Activated CD4-positive, alpha-beta T cell treated with anti-CD3 and anti-CD28 coated beads for 1 hour (primary cell): Measurements from ENCODE around the gene METTL16.
A peak's percentile ranks its signal among the peaks of the same experiment; 100 is the strongest.
"Not testable (repeated sequence)": the region's sequence is repeated elsewhere in the genome, so short reads cannot be mapped to it uniquely, and the experiment has no call there.

ENCODE experiments used
- DNase-seq: peaks from one replicate; pipeline ENCODE4 v3.0.0-alpha.2; 2020

The METTL16 gene, protein sequence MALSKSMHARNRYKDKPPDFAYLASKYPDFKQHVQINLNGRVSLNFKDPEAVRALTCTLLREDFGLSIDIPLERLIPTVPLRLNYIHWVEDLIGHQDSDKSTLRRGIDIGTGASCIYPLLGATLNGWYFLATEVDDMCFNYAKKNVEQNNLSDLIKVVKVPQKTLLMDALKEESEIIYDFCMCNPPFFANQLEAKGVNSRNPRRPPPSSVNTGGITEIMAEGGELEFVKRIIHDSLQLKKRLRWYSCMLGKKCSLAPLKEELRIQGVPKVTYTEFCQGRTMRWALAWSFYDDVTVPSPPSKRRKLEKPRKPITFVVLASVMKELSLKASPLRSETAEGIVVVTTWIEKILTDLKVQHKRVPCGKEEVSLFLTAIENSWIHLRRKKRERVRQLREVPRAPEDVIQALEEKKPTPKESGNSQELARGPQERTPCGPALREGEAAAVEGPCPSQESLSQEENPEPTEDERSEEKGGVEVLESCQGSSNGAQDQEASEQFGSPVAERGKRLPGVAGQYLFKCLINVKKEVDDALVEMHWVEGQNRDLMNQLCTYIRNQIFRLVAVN

DNA sequence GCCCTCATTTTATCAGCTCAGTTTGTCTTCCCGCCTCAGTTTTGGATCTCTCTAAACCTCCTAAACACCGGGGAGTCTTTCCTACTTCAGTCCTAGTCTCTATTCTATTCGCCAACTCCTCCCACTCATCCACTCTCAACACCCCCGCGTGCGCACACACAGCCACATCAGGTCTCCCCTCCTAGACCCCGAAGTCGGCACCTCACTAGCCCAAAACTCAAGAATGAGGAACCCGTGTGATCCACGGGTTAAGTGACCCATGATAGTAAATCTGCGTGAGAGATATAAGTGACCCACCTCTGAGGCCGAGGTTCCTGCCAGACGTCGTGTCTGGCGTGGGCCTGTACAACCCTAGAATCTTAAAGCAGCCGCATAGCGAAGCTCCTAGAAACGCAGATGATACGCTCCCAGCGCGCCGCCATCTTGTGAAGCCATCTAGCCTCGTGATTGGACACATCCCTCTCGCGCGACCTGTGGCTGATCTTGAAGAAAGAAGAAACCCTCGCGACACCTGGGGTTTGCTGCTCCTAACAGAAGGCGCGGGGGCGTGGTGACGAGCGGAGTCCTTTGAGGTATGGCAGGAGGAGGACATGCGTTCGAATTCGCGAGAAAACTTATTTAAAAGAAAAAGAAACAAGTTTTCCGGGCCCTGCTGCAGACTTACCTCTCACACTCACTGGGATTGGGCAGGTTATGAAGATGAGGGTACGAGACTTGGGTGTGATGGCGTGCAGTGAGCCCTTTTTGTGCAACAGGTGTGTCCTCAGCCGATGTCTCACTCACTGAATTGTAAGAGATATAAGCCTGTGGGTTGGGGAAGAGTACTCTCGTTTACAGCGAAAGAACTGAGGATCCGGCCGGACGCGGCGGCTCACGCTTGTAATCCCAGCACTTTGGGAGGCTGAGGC is at the start of gene METTL16:
TSS of gene METTL16 (minus strand) at position 427 of the 908 bp plus-strand sequence. CDS start 9,557 bp downstream, outside the sequence.
- peak; percentile 95 for DNase-seq

DNA sequence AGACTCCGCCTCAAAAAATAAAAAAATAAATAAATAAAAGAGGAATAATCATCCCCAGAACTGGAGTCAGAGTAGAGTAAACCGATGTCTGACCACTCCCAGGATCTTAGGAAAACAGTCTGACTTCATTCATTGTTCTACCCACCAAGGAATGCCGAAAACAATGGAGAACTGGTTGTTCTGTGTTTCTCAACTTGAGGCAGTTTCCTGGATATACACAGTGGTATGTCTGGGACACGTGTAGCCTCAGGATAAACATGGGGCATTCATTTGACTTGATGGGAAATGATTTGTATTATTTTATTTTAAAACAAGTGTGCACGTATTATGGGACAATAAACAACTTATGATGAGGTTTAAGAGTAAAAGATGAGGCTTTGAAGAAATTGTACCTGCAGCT is 49.0 kb upstream of the METTL16 start:
- DNase-seq: no peak

DNA sequence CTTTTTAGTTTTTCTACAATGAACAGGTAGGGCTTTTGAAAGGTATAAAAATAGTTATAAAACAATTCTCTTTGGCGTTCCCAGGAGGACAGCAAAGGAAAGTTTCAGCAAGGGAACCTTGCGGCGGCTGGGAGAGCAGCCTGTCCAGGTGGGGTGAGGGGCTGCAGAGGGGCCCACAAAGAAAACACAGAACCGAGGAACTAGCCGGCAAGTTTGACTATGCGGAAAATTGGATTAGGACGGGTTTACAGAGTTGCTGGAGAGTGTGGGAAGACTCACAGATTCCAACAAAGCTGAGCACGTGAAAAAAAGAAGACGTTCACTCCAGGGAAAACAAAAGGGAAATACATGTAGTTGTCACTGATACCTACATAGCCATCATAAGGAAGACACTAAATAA is 40.2 kb upstream of the METTL16 start:
- DNase-seq: no peak

DNA sequence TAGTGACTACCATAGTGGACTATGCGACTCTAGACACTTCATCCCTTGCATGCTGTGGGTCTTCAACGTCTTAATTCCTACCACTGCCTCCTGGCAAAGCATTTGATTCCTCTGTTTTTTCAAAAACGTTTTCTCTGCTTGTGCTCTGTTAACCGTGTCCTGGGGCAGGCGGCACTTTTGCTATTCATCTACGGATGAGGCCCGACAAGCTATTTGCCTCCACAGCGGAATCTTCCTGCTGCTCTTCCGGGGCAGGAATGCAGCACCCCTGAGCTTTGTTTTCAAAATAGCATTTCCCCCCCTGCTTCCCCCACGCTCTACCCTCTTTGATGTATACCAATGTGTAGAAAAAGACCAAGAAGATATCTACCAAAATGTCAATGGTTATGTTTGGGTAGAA is 39.8 kb upstream of the METTL16 start:
- DNase-seq: no peak

DNA sequence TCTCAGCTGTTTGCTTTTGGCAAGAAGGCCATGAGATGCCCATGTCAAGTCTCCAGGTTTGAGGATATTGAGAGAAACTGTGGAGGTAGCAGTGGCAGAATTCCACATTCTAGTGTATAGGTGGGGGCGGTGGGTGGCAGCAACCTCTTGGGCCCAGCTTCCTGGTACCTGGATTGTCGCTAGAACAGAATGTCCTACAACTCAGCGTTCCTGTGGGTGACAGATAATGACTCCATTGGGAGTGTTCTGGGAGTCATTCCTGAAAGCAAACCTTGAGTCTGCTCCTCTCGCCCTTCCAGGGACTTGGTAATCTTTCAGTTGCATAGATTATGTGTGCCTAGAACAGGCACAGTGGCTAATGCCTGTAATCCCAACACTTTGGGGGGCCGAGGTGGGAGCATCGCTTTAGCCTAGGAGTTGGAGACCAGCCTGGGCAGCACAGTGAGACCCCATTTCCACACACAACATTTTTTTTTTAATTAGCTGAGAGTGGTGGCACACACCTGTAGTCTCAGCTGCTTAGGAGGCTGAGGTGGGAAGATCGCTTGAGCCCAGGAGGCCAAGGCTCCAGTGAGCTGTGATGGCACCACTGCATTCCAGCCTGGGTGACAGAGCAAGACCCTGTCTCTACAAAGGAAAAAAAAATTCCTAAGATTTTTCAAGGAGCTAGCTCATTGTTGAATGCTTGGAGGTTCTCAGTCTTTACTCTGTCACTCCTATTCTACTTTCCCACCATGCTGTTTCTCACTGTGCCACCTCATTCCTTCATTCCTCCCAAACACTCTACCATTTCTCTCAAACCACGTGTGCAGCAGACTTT is 37.9 kb upstream of the METTL16 start:
- no peak for DNase-seq

DNA sequence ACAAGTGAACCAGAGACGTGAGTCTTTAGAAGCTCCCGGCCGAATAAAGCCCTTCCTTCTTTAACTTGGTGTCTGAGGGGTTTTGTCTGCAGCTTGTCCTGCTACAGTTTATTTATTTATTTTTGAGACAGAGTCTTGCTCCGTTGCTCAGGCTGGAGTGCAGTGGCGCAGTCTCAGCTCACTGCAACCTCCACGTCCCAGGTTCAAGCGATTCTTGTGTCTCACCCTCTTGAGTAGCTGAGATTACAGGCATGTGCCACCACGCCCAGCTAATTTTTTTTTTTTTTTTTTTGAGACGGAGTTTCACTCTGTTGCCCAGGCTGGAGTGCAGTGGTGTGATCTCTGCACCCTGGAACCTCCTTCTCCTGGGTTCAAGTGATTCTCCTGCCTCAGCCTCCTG is 36.3 kb upstream of the METTL16 start:
- not testable (repeated sequence) for DNase-seq

DNA sequence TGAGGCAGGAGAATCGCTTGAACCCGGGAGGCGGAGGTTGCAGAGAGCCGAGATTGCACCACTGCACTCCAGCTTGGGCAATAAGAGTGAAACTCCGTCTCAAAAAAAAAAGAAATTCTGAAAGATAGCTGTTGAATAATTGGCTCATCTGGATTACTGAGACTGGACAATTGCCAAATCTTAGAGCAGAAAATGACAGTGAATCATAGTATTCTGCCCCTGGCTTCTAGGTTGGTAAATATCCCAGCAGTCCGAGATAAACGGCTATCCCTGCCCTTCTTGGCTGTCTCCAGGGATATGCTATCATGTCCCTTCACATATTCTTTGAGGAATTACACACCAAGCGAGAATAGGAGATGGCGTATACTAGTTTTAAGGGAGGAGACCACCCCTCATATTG is 35.5 kb upstream of the METTL16 start:
- DNase-seq: no peak

DNA sequence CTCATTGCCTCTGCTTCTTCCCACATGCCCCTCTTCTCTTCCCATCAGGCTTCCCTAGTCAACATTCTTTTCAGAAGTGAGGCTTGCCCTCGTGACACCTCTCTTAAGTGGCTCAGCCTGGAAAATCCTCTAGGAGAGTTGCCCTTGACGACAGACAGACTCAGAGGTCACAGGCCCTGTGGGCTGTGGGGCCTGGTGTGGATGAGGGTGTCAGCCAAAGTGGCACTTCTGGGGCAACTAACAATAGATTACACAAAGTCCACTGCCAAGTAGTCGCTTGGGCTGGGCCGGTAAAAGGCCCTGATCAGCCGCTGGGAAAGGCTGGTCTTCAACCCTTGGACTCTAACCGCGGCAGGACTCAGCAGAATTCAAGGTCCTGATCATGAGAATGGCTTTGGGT is 33.7 kb upstream of the METTL16 start:
- DNase-seq: no peak

DNA sequence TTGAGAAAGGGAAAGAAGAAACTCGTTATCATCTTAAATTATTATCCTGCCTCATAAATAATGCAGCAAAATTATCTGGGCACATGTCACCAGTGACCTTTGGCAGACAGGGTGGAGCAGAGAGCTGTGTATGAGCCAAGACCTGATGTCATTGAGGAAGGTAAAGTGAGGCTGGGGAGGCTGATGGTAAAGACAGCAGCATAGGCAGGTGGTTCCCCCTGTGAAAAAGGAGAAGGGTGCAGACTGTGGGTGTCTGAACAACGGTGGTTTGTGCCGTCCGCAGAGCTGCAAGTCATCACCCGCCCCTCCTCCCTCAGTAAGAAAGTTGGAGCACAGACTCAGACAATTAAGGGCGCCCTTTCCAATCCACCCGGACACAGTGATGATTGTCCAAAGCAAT is 30.8 kb upstream of the METTL16 start:
- DNase-seq: no peak

DNA sequence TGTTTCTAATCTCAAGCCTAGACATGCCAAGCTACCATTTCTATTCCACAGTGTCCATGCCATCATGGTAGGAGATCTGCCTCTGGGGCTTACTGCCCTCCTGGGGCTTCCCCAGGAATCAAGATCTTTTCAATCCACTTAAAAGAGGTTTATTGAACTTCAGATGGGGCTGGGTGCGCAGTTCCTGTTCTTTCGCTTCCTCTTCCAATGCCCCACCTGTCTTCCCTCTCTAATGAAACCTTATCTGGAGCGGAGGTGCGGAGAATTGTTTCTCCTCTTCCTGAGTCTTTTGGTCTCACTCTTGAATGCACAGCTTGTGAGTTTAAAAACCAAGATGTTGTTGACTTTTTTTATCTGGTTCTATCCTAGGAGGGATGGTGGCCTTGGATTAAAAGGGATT is 30.4 kb upstream of the METTL16 start:
- DNase-seq: no peak

DNA sequence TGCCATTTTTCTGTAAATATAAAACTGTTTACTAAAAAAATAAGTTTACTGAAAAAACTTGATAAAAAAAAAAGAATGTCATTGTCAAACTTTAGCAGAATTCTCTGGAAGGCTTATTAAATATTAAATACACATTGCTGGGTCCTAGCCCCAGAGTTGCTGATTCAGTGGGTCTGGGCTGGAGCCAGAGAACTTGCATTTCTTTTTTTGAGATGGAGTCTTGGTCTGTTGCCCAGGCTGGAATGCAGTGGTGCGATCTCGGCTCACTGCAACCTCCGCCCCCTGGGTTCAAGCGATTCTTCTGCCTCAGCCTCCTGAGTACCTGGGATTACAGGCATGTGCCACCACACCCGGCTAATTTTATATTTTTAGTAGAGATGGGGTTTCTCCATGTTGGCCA is 25.9 kb upstream of the METTL16 start:
- not testable (repeated sequence) for DNase-seq

DNA sequence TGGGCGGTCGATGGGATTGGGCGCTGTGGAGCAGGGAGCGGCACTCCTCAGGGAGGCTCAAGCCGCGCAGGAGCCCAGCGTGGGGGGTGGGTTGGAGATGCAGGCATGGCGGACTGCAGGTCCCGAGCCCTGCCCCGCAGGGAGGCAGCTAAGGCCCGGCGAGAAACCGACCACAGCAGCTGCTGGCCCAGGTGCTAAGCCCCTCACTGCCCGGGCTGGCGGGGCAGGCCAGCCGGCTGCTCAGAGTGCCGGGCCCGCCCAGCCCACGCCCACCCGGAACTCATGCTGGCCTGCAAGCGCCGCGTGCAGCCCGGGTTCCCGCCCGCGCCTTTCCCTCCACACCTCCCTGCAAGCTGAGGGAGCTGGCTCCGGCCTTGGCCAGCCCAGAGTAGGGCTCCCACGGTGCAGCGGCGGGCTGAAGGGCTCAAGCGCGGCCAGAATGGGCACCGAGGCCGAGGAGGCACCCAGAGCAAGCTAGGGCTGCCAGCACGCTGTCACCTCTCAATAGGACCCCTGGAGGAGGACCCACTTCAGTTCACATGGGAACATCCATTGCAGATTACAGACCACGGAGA is 20.5 kb upstream of the METTL16 start:
- DNase-seq: no peak

DNA sequence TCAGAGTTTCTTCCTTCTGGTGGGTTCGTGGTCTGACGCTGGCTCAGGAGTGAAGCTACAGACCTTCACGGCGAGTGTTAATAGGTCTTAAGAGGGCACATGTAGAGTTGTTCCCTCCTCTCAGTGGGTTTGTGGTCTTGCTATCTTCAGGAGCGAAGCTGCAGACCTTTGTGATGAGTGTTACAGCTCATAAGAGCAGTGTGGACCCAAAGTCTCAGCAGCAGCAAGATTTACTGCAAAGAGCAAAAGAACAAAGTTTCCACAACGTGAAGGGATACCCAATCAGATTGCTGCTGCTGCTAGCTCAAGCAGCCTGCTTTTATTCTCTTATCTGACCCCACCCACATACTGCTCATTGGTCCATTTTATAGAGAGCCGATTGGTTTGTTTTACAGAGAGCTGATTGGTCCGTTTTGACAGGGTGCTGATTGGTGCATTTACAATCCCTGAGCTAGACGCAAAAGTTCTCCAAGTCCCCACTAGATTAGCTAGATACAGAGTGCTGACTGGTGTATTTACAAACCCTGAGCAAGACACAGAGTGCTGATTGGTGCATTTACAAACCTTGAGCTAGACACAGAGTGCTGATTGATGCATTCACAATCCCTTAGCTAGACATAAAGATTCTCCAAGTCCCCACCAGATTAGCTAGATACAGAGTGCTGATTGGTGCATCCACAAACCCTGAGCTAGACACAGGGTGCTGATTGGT is 19.7 kb upstream of the METTL16 start:
- DNase-seq: not testable (repeated sequence)

DNA sequence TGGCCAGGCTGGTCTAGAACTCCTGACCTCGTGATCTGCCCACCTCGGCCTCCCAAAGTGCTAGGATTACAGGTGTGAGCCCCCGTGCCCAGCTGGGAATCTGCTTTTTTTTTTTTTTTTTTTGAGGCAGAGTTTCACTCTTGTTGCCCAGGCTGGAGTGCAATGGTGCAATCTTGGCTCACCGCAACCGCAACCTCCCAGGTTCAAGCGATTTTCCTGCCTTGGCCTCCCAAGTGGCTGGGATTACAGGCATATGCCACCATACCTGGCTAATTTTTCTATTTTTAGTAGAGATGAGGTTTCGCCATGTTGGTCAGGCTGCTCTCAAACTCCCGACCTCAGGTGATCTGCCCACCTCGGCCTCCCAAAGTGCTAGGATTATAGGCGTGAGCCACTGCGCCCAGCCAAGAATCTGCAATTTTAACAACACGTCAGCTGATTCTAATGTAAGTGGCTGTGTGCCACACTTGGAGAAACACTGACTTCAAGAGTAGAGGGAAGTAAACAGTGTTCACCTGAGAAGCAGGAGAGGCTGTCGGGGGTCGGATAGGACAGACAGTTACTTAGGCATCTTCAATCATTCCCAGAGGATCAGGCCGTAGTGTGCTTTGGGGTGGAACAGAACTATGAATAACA is 10.2 kb upstream of the METTL16 start:
- not testable (repeated sequence) for DNase-seq

DNA sequence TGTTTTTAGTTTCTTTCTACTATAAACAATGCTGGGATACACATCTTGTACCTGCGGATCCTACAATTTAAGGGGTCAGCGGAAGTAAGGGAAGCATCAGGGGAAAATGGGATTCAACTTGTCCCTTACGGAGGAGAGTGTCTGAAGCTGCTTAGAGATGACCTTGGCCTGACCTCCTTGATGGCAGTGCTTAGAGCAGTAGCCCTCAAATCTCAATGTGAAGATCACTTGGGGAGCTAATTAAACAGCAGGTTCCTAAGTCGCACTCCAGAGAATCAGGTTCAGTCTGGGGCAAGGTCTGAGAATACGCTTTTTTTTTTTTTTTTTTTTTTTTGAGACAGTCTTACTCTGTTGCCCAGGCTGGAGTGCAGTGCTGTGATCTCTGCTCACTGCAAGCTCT is 9.6 kb upstream of the METTL16 start:
- no peak for DNase-seq

DNA sequence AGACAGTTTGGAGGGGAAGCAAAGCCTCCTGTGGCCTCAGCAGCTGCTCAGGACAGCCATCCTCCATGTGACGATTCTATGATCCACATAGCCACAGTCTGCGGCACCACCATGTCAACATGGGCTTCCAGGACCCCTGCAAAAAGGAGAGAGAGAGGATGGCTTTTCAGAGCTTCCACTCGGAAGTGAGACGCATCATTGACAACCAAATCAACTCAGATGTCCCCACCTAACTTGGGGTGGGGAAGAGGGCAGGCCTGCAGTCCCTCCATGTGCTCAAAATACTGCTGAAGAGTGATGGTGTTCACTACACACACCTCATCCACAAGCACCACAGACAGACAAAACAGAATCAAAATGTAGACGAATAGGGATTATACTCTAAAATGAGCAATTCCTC is 5.9 kb upstream of the METTL16 start:
- DNase-seq: no peak

DNA sequence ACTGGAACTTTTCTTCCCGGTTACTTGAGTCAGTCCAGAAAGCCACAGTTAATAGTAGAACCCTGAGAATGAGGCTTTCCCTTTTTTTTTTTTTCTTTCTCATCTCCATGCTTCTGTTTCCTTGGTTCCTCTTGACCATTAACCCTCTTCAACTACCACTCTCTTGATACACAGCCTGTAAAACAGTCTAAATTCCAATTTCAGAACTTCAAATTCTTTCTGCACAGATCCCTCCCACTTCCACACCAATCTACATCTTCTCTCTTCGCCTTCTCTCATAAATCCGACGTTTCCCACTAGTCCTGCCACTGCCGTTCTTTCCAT is 588 bp downstream of the METTL16 start:
- no peak for DNase-seq

DNA sequence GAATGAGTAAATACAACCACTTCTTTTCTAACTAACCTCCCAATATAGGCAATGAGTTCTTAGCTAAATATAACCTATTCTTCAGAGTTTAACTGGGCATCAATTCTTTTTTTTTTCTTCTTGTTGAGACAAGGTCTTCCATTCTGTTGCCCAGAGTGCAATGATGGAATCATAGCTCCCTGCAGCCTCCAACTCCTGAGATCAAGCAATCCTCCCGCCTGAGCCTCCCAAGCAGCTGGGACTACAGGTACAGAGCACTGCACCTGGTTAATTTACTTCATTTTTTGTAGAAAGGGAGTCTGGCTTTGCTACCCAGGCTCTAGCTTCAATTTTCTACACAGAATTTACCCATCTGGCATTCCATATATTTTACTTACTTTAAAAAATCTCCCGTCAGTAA is 1.1 kb downstream of the METTL16 start:
- DNase-seq: no peak

DNA sequence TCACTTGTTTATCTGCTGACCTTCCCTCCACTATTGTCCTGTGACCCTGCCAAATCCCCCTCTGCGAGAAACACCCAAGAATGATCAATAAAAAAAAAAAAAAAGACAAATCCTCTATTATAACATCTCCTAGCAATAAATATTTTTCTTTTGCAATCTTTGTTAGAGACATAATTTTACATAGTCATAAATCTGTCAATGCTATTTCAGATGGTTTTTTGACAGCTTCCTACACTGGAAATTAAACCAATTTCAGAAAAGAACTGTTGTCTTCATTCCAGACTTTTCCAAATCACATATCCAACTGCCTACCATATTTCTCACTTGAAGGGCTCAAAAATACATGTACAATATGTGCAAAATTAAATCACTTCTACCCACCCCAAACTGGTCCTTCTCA is 3.7 kb downstream of the METTL16 start:
- no peak for DNase-seq

DNA sequence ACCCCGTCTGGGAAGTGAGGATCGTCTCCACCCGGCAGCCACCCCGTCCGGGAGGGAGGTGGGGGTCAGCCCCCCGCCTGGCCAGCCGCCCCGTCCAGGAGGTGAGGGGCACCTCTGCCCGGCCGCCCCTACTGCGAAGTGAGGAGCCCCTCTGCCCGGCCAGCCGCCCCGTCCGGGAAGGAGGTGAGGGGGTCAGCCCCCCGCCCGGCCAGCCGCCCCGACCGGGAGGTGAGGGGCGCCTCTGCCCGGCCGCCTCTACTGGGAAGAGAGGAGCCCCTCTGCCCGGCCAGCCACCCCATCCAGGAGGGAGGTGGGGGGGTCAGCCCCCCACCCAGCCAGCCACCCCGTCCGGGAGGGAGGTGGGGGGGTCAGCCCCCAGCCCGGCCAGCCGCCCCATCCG is 4.7 kb downstream of the METTL16 start:
- not testable (repeated sequence) for DNase-seq

DNA sequence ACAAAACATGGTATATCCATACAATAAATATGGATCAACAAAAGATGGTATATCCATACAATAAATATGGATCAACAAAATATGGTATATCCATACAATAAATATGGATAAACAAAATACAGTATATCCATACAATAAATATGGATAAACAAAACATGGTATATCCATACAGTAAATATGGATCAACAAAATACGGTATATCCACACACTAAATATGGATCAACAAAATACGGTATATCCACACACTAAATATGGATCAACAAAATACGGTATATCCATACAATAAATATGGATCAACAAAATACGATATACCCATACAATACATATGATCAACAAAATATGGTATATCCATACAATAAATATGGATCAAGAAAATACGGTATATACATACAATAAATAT is 8.1 kb downstream of the METTL16 start:
- DNase-seq: no peak
